ENCODE data around the gene ABLIM2. TPM values are rescaled to one million over a fixed set of nuclear protein-coding genes. Genes with fewer than 3 reads are reported as not detected.

The ABLIM2 gene
- total and polyA plus RNA-seq, 2 experiments from 2014 or later: 1.5 to 4.3 TPM

DNA sequence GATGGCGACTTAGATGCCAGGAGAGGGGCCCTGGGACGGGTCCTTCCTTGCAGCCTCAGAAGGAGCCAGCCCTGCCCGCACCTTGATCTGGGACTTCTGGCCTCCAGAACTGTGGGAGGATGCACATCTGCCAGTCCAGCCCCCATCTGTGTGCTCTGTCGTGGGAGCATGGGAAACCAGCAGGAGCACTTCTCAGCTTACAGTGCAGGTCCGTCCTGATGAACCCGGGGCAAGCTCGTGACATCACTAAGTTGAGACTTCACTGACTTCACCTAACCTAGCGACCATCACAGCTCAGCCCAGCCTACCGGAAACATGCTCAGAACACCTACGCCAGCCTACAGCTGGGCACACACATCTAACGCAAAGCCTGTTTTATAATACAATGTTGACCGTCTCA is 38.1 kb downstream of the ABLIM2 start:
- Histone ChIP-seq H3K4me1 (ENCODE audit: insufficient read depth) (no peaks in the 10 kb centered on the region), H3K4me3 (no peak overlapping the region), H3F3A (replicated peaks; ENCODE audit: low read depth) (no peaks in the 10 kb centered on the region), H3K4me2 (no peak overlapping the region), H4K20me1 (replicated peaks; ENCODE audit: insufficient read depth) (no peaks in the 10 kb centered on the region), H3K36me3 (ENCODE audit: insufficient read depth) (no peaks in the 10 kb centered on the region), H3K27me3 (ENCODE audit: insufficient read depth) (no peaks in the 10 kb centered on the region), H3K79me2 (replicated peaks; ENCODE audit: insufficient read depth) (no peaks in the 10 kb centered on the region), H2AFZ (no peak overlapping the region), H3K27ac (ENCODE audit: low read depth) (no peak overlapping the region), H3K9me2 (ENCODE audit: insufficient read depth) (peaks cover 2% of the 10 kb centered on the region; the same call in 1 of the 2 replicates)
- no peak for TF ChIP-seq EZH2phosphoT487 (IDR thresholded peaks at IDR 0.05; ENCODE audit: unreplicated experiment)
- no peak for TF ChIP-seq NANOG (IDR thresholded peaks at IDR 0.05; ENCODE audit: borderline replicate concordance)
- no peak for TF ChIP-seq POLR2AphosphoS5 (IDR thresholded peaks at IDR 0.05; ENCODE audit: low read depth)
- TF ChIP-seq, protein P1, sequence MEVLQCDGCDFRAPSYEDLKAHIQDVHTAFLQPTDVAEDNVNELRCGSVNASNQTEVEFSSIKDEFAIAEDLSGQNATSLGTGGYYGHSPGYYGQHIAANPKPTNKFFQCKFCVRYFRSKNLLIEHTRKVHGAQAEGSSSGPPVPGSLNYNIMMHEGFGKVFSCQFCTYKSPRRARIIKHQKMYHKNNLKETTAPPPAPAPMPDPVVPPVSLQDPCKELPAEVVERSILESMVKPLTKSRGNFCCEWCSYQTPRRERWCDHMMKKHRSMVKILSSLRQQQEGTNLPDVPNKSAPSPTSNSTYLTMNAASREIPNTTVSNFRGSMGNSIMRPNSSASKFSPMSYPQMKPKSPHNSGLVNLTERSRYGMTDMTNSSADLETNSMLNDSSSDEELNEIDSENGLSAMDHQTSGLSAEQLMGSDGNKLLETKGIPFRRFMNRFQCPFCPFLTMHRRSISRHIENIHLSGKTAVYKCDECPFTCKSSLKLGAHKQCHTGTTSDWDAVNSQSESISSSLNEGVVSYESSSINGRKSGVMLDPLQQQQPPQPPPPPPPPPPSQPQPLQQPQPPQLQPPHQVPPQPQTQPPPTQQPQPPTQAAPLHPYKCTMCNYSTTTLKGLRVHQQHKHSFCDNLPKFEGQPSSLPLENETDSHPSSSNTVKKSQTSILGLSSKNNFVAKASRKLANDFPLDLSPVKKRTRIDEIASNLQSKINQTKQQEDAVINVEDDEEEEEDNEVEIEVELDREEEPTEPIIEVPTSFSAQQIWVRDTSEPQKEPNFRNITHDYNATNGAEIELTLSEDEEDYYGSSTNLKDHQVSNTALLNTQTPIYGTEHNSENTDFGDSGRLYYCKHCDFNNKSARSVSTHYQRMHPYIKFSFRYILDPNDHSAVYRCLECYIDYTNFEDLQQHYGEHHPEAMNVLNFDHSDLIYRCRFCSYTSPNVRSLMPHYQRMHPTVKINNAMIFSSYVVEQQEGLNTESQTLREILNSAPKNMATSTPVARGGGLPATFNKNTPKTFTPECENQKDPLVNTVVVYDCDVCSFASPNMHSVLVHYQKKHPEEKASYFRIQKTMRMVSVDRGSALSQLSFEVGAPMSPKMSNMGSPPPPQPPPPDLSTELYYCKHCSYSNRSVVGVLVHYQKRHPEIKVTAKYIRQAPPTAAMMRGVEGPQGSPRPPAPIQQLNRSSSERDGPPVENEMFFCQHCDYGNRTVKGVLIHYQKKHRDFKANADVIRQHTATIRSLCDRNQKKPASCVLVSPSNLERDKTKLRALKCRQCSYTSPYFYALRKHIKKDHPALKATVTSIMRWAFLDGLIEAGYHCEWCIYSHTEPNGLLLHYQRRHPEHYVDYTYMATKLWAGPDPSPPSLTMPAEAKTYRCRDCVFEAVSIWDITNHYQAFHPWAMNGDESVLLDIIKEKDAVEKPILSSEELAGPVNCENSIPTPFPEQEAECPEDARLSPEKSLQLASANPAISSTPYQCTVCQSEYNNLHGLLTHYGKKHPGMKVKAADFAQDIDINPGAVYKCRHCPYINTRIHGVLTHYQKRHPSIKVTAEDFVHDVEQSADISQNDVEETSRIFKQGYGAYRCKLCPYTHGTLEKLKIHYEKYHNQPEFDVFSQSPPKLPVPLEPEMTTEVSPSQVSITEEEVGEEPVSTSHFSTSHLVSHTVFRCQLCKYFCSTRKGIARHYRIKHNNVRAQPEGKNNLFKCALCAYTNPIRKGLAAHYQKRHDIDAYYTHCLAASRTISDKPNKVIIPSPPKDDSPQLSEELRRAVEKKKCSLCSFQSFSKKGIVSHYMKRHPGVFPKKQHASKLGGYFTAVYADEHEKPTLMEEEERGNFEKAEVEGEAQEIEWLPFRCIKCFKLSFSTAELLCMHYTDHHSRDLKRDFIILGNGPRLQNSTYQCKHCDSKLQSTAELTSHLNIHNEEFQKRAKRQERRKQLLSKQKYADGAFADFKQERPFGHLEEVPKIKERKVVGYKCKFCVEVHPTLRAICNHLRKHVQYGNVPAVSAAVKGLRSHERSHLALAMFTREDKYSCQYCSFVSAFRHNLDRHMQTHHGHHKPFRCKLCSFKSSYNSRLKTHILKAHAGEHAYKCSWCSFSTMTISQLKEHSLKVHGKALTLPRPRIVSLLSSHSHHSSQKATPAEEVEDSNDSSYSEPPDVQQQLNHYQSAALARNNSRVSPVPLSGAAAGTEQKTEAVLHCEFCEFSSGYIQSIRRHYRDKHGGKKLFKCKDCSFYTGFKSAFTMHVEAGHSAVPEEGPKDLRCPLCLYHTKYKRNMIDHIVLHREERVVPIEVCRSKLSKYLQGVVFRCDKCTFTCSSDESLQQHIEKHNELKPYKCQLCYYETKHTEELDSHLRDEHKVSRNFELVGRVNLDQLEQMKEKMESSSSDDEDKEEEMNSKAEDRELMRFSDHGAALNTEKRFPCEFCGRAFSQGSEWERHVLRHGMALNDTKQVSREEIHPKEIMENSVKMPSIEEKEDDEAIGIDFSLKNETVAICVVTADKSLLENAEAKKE (CRISPR knock-in tag; IDR thresholded peaks at IDR 0.05): no peak
- no peak for TF ChIP-seq CREB1 (CRISPR knock-in tag; IDR thresholded peaks at IDR 0.05; ENCODE audit: low read depth)
- no peak for TF ChIP-seq EZH2 (IDR thresholded peaks at IDR 0.05; ENCODE audit: low read depth, unreplicated experiment)
- no peak for TF ChIP-seq STAT1 (IDR thresholded peaks at IDR 0.05; ENCODE audit: unreplicated experiment)
- TF ChIP-seq, protein P2, sequence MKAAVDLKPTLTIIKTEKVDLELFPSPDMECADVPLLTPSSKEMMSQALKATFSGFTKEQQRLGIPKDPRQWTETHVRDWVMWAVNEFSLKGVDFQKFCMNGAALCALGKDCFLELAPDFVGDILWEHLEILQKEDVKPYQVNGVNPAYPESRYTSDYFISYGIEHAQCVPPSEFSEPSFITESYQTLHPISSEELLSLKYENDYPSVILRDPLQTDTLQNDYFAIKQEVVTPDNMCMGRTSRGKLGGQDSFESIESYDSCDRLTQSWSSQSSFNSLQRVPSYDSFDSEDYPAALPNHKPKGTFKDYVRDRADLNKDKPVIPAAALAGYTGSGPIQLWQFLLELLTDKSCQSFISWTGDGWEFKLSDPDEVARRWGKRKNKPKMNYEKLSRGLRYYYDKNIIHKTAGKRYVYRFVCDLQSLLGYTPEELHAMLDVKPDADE (IDR thresholded peaks at IDR 0.05): no peak
- TF ChIP-seq ZNF114 (CRISPR knock-in tag; IDR thresholded peaks at IDR 0.05): no peak
- TF ChIP-seq, protein P3, sequence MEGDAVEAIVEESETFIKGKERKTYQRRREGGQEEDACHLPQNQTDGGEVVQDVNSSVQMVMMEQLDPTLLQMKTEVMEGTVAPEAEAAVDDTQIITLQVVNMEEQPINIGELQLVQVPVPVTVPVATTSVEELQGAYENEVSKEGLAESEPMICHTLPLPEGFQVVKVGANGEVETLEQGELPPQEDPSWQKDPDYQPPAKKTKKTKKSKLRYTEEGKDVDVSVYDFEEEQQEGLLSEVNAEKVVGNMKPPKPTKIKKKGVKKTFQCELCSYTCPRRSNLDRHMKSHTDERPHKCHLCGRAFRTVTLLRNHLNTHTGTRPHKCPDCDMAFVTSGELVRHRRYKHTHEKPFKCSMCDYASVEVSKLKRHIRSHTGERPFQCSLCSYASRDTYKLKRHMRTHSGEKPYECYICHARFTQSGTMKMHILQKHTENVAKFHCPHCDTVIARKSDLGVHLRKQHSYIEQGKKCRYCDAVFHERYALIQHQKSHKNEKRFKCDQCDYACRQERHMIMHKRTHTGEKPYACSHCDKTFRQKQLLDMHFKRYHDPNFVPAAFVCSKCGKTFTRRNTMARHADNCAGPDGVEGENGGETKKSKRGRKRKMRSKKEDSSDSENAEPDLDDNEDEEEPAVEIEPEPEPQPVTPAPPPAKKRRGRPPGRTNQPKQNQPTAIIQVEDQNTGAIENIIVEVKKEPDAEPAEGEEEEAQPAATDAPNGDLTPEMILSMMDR (conservative IDR thresholded peaks at IDR 0.05; ENCODE audit: low read depth in 2 of 2): no peak
- no peak for TF ChIP-seq ZNF331 (CRISPR knock-in tag; IDR thresholded peaks at IDR 0.05; ENCODE audit: low read depth)
- TF ChIP-seq, protein P4, sequence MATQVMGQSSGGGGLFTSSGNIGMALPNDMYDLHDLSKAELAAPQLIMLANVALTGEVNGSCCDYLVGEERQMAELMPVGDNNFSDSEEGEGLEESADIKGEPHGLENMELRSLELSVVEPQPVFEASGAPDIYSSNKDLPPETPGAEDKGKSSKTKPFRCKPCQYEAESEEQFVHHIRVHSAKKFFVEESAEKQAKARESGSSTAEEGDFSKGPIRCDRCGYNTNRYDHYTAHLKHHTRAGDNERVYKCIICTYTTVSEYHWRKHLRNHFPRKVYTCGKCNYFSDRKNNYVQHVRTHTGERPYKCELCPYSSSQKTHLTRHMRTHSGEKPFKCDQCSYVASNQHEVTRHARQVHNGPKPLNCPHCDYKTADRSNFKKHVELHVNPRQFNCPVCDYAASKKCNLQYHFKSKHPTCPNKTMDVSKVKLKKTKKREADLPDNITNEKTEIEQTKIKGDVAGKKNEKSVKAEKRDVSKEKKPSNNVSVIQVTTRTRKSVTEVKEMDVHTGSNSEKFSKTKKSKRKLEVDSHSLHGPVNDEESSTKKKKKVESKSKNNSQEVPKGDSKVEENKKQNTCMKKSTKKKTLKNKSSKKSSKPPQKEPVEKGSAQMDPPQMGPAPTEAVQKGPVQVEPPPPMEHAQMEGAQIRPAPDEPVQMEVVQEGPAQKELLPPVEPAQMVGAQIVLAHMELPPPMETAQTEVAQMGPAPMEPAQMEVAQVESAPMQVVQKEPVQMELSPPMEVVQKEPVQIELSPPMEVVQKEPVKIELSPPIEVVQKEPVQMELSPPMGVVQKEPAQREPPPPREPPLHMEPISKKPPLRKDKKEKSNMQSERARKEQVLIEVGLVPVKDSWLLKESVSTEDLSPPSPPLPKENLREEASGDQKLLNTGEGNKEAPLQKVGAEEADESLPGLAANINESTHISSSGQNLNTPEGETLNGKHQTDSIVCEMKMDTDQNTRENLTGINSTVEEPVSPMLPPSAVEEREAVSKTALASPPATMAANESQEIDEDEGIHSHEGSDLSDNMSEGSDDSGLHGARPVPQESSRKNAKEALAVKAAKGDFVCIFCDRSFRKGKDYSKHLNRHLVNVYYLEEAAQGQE (IDR thresholded peaks at IDR 0.05; ENCODE audit: unreplicated experiment): no peak
- TF ChIP-seq JUNB (IDR thresholded peaks at IDR 0.05; ENCODE audit: unreplicated experiment): no peak
- ATAC-seq (no peak), DNase-seq (ENCODE audit: low spot score) (no peak)
- Mint-ChIP-seq H3K4me3 (no peak overlapping the region), H3K27ac (no peak overlapping the region), H3K9me3 (peaks cover 4% of the 10 kb centered on the region; the same call in 1 of the 3 replicates), H3K36me3 (ENCODE audit: low read depth) (peaks cover 4% of the 10 kb centered on the region; the same call in 2 of the 3 replicates), H3K4me1 (peaks cover 8% of the 10 kb centered on the region), H3K27me3 (ENCODE audit: insufficient read depth, low read depth, poor library complexity) (peaks cover 7% of the 10 kb centered on the region)
